Skin of body (tissue), 2 donors: ENCODE results near the gene TROAP. TPM values are rescaled to one million over a fixed set of nuclear protein-coding genes. Genes with fewer than 3 reads are reported as not detected.
"Not testable (repeated sequence)": the region's sequence is repeated elsewhere in the genome, so short reads cannot be mapped to it uniquely, and the experiment has no call there.

Experiments used
- DNase-seq: peaks from one replicate; lab custom pipeline; 2025; lab: John Stamatoyannopoulos, UW
- total RNA-seq: library from RNA; depleted of rRNA; stranded (reverse); fragments of >200 nt; gene quantifications from one replicate; pipeline ENCODE4 v1.2.3, GENCODE V29; 2014

The TROAP gene
- 5.6 TPM for total RNA-seq

DNA sequence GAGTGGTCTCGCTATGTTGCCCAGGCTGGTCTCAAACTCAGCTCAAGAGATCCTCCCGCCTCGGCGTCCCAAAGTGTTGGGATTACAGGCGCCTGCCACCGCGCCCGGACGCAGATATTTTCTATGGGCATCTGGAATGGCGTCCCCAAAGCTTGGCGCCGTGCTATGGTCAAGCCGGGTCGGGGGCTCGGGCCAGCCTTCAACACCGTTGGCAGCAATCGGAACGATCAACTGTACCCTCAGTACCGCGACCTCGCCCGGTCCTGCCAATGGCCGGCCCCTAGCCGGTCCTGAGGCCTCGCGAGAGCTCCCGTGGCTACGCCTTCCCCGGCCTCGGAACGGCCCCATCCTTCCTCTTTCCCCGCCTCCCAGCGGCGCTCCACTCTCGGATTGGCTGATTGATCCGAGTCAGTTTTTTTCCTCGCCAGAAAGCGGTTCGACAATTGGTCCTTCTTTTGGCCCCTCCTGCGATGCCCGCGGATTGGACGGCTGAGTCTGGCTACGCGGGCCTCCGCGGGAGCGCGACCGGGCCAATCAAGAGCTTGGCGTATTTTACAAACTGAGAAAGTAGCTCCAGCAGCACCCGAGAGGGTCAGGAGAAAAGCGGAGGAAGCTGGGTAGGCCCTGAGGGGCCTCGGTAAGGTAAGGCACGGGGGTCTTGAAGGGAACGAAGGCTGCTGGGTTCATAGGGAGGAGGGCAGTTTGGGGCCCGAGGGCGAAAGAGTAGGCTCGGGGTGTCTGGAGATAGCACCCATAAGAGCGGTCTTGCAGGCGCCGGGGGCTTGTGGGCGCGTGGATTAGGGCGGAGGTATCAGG, at the start of gene TROAP:
Gene TROAP, plus strand, starts transcription at position 548 of the 816 bp plus-strand sequence. CDS start 354 bp downstream, outside the sequence.
- DNase-seq: peak; percentile 96

DNA sequence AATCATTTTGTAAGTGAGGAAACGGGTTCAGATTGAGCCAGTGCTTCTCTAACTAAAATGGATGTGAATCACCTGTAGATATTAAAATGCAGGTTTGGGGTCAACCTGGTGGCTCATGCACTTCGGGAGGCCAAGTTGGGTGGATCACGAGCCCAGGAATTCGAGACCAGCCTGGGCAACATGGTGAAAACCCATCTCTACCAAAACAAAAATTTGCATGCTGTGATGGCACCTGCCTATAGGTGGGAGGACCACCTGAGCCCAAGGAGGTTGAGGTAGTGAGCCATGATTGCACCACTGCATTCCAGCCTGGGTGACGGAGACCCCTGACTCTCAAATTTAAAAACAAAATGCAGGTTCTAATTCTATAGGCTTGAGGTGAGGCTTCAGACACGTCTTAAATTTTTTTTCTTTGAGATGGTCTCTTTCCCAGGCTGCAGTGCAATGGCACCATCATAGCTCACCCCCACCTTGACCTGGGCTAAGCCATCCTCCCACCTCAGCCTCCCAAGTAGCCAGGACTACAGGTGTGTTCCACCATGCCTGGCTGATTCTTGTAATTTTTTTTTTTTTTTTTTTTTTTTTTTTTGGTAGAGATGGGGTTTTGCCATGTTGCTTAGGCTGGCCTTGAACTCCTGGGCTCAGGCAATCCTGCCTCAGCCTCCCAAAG, 49.2 kb upstream of the TROAP start:
- no peak for DNase-seq

- no peak for DNase-seq
Observed at GRCh38 chr12:49274396-49275069, 48.5 kb upstream of the TROAP start.

- no peak for DNase-seq
Observed at GRCh38 chr12:49276304-49277290, 46.5 kb upstream of the TROAP start.

DNA sequence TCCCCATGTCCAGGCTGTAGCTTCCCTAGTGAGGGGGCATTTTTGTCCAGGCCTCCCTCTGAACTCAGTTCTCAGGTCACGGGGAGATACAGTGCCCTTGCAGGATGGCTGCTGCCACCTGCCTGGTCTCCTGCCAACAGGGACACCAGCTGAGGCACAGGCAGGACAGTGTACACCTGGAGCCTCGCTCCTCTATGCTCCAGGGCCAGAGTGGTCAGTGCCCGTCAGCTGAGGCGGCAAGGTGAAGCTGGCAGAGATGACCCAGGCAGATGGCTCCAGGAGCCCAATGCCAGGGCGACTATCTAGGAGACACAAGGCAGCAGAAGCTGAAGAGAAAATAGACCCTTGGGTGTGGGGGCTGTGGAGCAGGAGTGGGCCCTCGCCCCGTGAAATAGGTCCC, 45.6 kb upstream of the TROAP start:
- DNase-seq: no peak

GRCh38 chr12:49279706-49280159, 43.3 kb upstream of the TROAP start:
- no peak for DNase-seq

DNA sequence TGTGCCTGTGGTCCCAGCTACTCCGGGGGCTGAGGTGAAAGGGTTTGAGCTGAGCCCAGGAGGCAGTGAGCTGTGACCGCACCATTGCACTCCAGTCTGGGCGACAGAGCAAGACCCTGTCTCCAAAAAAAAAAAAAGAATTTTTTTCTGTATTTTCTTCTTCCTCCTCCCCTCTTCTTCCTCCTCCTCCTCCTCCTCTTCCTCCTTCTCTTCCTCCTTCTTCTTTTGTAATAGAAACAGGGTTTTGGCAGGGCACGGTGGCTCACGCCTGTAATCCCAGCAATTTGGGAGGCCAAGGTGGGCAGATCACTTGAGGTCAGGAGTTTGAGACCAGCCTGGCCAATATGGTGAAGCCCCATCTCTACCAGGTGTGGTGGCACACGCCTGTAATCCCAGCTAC, 42.5 kb upstream of the TROAP start:
- DNase-seq: not testable (repeated sequence)

- no peak for DNase-seq
Observed at GRCh38 chr12:49282302-49282701, 40.8 kb upstream of the TROAP start.

- not testable (repeated sequence) for DNase-seq
Observed at GRCh38 chr12:49282740-49283375, 40.2 kb upstream of the TROAP start.

- no peak for DNase-seq
Observed at GRCh38 chr12:49283541-49284429, 39.3 kb upstream of the TROAP start.

GRCh38 chr12:49284672-49285071, 38.4 kb upstream of the TROAP start:
- no peak for DNase-seq

DNA sequence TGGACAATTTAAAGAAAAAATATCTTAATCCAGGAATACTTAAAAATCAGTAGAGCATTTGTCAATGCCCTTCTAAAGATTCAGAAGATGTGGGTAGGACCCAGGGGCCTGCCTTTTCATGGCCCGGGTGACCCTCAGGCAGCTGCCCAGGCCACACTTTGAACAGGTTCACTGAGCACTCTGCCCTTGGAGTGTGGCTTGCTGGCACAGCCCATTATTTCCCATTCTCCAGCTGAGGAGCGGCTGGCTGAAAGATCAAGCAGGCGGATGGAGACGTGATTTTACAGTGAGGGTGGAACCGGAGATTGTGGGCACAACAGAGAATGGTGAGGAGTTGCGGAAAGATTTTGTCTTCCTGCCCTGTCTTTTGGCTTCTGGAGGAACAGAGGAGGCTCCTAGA, 35.2 kb upstream of the TROAP start:
- no peak for DNase-seq

DNA sequence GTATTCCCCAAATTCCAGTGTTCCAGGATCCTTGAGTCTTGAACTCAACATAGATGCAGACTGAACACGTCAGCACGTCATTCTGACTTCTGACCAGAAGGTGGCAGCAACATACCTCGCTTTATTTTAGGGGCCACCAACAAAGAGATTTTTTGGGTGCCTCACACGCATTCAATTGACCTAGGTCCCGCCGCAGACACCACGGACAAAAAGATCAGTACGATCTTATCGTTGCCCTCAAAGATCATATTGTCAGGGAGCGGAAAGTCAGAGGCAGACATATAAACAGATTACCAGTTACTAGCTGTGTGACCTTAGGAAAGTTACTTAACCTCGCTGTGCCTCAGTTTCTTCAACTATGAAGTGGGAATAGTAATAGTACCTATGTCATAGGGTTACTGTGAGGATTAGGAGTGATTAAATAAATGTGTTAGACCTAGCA, 34.6 kb upstream of the TROAP start:
- peak; percentile 47 for DNase-seq

- DNase-seq: no peak
Observed at GRCh38 chr12:49288922-49289555, 34.0 kb upstream of the TROAP start.

DNA sequence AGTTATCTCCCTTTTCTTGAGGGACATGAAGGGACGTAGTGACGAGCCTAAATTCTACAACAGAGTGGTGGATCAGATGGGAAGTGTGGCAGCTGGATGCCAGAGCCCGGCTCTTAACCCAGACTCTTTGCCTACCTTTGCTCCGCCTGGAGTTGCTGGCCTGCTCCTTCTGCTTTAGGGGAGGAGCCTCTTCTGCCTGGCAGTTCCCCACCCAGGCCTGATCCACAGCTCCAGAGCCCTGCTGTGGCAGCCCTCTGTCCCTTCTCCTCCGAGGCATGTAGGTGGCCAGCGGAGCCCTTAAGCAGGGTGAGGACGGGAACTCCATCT, 30.4 kb upstream of the TROAP start:
- DNase-seq: no peak

GRCh38 chr12:49293056-49293956, 29.7 kb upstream of the TROAP start:
- DNase-seq: no peak

GRCh38 chr12:49294086-49294803, 28.8 kb upstream of the TROAP start:
- DNase-seq: no peak

GRCh38 chr12:49294804-49295081, 28.3 kb upstream of the TROAP start:
- DNase-seq: no peak
